Tibial artery (tissue), 4 donors: ENCODE results near the gene HEPACAM.

ENCODE experiments used
- DNase-seq, 2 donors: peaks; one replicate each; pipeline ENCODE4 v3.0.0-alpha.2; 2019
- H3K27ac ChIP-seq, 2 donors: fragments of 200-600 bp; sonication (generic) in 1 of 2; 1 replicate in 1 of 2; 2 replicates in 1 of 2; pipeline ENCODE4 v1.5.1; 2018 to 2019; ENCODE audit warnings: mild to moderate bottlenecking in 1 of 2
- H3K27me3 ChIP-seq, 2 donors: fragments of 200-600 bp; sonication (generic) in 1 of 2; one replicate each; pipeline versions ENCODE4 v1.5.1 to v1.6.0; 2016 to 2019
- H3K36me3 ChIP-seq, 3 donors: fragments of 200-600 bp; sonication (generic) in 2 of 3; one replicate each; pipeline ENCODE4 v1.5.1; 2016 to 2019; ENCODE audit warnings: mild to moderate bottlenecking in 2 of 3
- H3K4me1 ChIP-seq, 4 donors: fragments of 200-600 bp; sonication (generic) in 2 of 4; 1 replicate in 3 of 4; 2 replicates in 1 of 4; pipeline ENCODE4 v1.5.1; 2016 to 2019
- H3K4me3 ChIP-seq, 2 donors: fragments of 200-600 bp; sonication (generic) in 1 of 2; 1 replicate in 1 of 2; 2 replicates in 1 of 2; pipeline ENCODE4 v1.5.1; 2018 to 2019; ENCODE audit warnings: mild to moderate bottlenecking in 2 of 2
- H3K9me3 ChIP-seq, 3 donors: fragments of 200-600 bp; sonication (generic) in 1 of 3; one replicate each; pipeline ENCODE4 v1.5.1; 2016 to 2019
- CTCF ChIP-seq, 2 experiments: fragments of 200-600 bp in 1 of 2; fragments of 450-650 bp in 1 of 2; IDR thresholded peaks; one replicate each; pipeline ENCODE4 v1.5.1; 2017 to 2019; ENCODE audit warnings: antibody characterized with exemption in 2 of 2, mild to moderate bottlenecking in 1 of 2, moderate library complexity in 1 of 2
- intact Hi-C: fragments of 100-400 bp; cut with DNase I; formaldehyde crosslinking; loops from one replicate; pipeline ENCODE4 v1.15.0; 2023; ENCODE audit warnings: low total_unique reads

Gene HEPACAM

GRCh38 chr11:124935548-124936514 lies at the start of gene HEPACAM:
TSS of gene HEPACAM (minus strand) at chr11:124936047. CDS start at chr11:124936006, 41 bp downstream.
- Histone ChIP-seq H3K4me1 (no peaks in the 10 kb centered on the region), H3K27me3 (peaks cover 0 to 20% of the 10 kb centered on the region in 2 donors), H3K27ac (no peak within 1 kb of the TSS), H3K4me3 (no peak within 1 kb of the TSS), H3K9me3 (no peaks in the 10 kb centered on the region), H3K36me3 (no peaks in the 10 kb centered on the region)
- TF ChIP-seq CTCF (IDR thresholded peaks at IDR 0.05), result no peak
- intact Hi-C loops, result no loop called here
- no peak for DNase-seq

- no peak for TF ChIP-seq CTCF (IDR thresholded peaks at IDR 0.05)
- no peaks in the 10 kb centered on the region for H3K4me1 ChIP-seq
- intact Hi-C loops, result no loop called here
- H3K27ac ChIP-seq, result no peak overlapping the region
- H3K27me3 ChIP-seq, result no peaks in the 10 kb centered on the region
- H3K9me3 ChIP-seq, result no peaks in the 10 kb centered on the region
- DNase-seq, result no peak
- H3K36me3 ChIP-seq, result no peaks in the 10 kb centered on the region
- no peak overlapping the region for H3K4me3 ChIP-seq
Observed at GRCh38 chr11:124984512-124984854, 48.6 kb upstream of the HEPACAM start.

GRCh38 chr11:124983674-124984511 lies 48.0 kb upstream of the HEPACAM start:
- intact Hi-C loops, result no loop called here
- Histone ChIP-seq H3K4me1 (no peaks in the 10 kb centered on the region), H3K36me3 (no peaks in the 10 kb centered on the region), H3K27ac (no peak overlapping the region), H3K27me3 (no peaks in the 10 kb centered on the region), H3K4me3 (no peak overlapping the region), H3K9me3 (no peaks in the 10 kb centered on the region)
- no peak for TF ChIP-seq CTCF (IDR thresholded peaks at IDR 0.05)
- no peak for DNase-seq

- H3K36me3 ChIP-seq, result no peaks in the 10 kb centered on the region
- no peak overlapping the region for H3K27ac ChIP-seq
- no peaks in the 10 kb centered on the region for H3K4me1 ChIP-seq
- TF ChIP-seq CTCF (IDR thresholded peaks at IDR 0.05), result no peak
- no peaks in the 10 kb centered on the region for H3K27me3 ChIP-seq
- no peak for DNase-seq
- no peaks in the 10 kb centered on the region for H3K9me3 ChIP-seq
- no peak overlapping the region for H3K4me3 ChIP-seq
- intact Hi-C loops, result no loop called here
Observed at GRCh38 chr11:124982043-124982442, 46.2 kb upstream of the HEPACAM start.

- no peak for DNase-seq
- Histone ChIP-seq H3K36me3 (no peaks in the 10 kb centered on the region), H3K4me1 (no peaks in the 10 kb centered on the region), H3K4me3 (no peak overlapping the region), H3K27me3 (no peaks in the 10 kb centered on the region), H3K9me3 (no peaks in the 10 kb centered on the region), H3K27ac (no peak overlapping the region)
- TF ChIP-seq CTCF (IDR thresholded peaks at IDR 0.05), result no peak
- intact Hi-C loops, result loop anchor here (10.0 kb wide), 2 partner anchors 346 to 456 kb away; no protein-coding TSS in a partner anchor
Observed at GRCh38 chr11:124978316-124978715, 42.5 kb upstream of the HEPACAM start.
